K562 (cell line): ENCODE results near the gene PSMD8. TPM values are rescaled to one million over a fixed set of nuclear protein-coding genes. Genes with fewer than 3 reads are reported as not detected.

ENCODE experiments used
- CC2D1A ChIP-seq: fragments of 450-650 bp; IDR thresholded peaks from 2 replicates; pipeline ENCODE4 v1.6.1; 2017; ENCODE audit warnings: mild to moderate bottlenecking
- CLOCK ChIP-seq: fragments of 250-450 bp; sonication (Bioruptor Pico); IDR thresholded peaks from 2 replicates; pipeline ENCODE4 v1.4.0; 2020; ENCODE audit warnings: mild to moderate bottlenecking, moderate library complexity, borderline replicate concordance
- CREB3L1 ChIP-seq: fragments of 450-650 bp; IDR thresholded peaks from 2 replicates; pipeline ENCODE4 v1.6.1; 2014; ENCODE audit warnings: low read depth, mild to moderate bottlenecking, moderate library complexity, borderline replicate concordance
- E2F6 ChIP-seq, 2 experiments: IDR thresholded peaks; 2 replicates each; pipeline ENCODE4 v1.6.1; 2011; ENCODE audit warnings: borderline replicate concordance in 1 of 2, control low read depth in 1 of 2, low read depth in 1 of 2, low read length in 1 of 2, mild to moderate bottlenecking in 1 of 2, mixed read lengths in 1 of 2, moderate library complexity in 1 of 2; ENCODE audit not compliant: insufficient read depth in 1 of 2, insufficient read length in 1 of 2, poor library complexity in 1 of 2, severe bottlenecking in 1 of 2; ENCODE audit errors: extremely low read depth in 1 of 2
- EHMT2 ChIP-seq: fragments of 450-650 bp; IDR thresholded peaks from 2 replicates; pipeline ENCODE4 v1.6.1; 2018; ENCODE audit warnings: antibody characterized with exemption
- FOSL1 ChIP-seq: fragments of 200-800 bp; sonication (Bioruptor generic); conservative IDR thresholded peaks from 2 replicates; pipeline ENCODE4 v1.6.1; 2016; ENCODE audit warnings: missing genetic modification characterization, missing compliant biosample characterization
- GABPA ChIP-seq: fragments of 200-800 bp; sonication (Bioruptor generic); conservative IDR thresholded peaks from 2 replicates; pipeline ENCODE4 v1.6.1; 2016; ENCODE audit warnings: low read depth, missing genetic modification characterization, missing compliant biosample characterization
- HNRNPH1 ChIP-seq: fragments of 200-400 bp; formaldehyde crosslinking; optimal IDR thresholded peaks from 2 replicates; pipeline ENCODE3; 2017; ENCODE audit warnings: low read depth, mild to moderate bottlenecking, low read length, moderate library complexity
- KDM4B ChIP-seq, 2 experiments: fragments of 450-650 bp in 1 of 2; sonication (generic) in 1 of 2; IDR thresholded peaks; 2 replicates each; pipeline ENCODE4 v1.6.1; 2016 to 2017; ENCODE audit warnings: borderline replicate concordance in 2 of 2, antibody characterized with exemption in 1 of 2, low read depth in 1 of 2, mild to moderate bottlenecking in 1 of 2
- KLF13 ChIP-seq: fragments of 450-650 bp; IDR thresholded peaks from 2 replicates; pipeline ENCODE4 v1.6.1; 2016; ENCODE audit warnings: missing genetic modification characterization, low read depth, mild to moderate bottlenecking, missing compliant biosample characterization, moderate library complexity, borderline replicate concordance
- POLR2B ChIP-seq: fragments of 450-650 bp; IDR thresholded peaks from 2 replicates; pipeline ENCODE4 v1.6.1; 2018; ENCODE audit warnings: low read depth; ENCODE audit not compliant: partially characterized antibody
- RB1 ChIP-seq: fragments of 450-650 bp; IDR thresholded peaks from 2 replicates; pipeline ENCODE4 v1.6.1; 2017; ENCODE audit warnings: low read depth, mild to moderate bottlenecking
- RBFOX2 ChIP-seq: fragments of 200-400 bp; formaldehyde crosslinking; IDR thresholded peaks from 2 replicates; pipeline ENCODE4 v1.6.1; 2017; ENCODE audit warnings: low read depth, mild to moderate bottlenecking, low read length, moderate library complexity
- SAP30 ChIP-seq: fragments of 200-600 bp; sonication (generic); IDR thresholded peaks from 2 replicates; pipeline ENCODE4 v1.6.1; 2012; ENCODE audit warnings: borderline replicate concordance, low read depth, mild to moderate bottlenecking, moderate library complexity, low read length, control low read depth, inconsistent platforms; ENCODE audit not compliant: insufficient read depth, poor library complexity, severe bottlenecking
- SREBF2 ChIP-seq: sonication (generic); formaldehyde crosslinking; IDR thresholded peaks from 2 replicates; pipeline ENCODE4 v1.4.0; 2020; ENCODE audit warnings: mild to moderate bottlenecking, missing genetic modification reagents
- SUPT5H ChIP-seq: fragments of 450-650 bp; IDR thresholded peaks from 2 replicates; pipeline ENCODE4 v1.6.1; 2016
- ZNF384 ChIP-seq: IDR thresholded peaks from 2 replicates; pipeline ENCODE4 v1.6.1; 2012; ENCODE audit warnings: low read depth, low read length, improper control_type of control experiment
- ZNF431 ChIP-seq: sonication (generic); formaldehyde crosslinking; IDR thresholded peaks from 2 replicates; pipeline ENCODE4 v1.8.0; 2022; ENCODE audit warnings: mild to moderate bottlenecking, missing genetic modification reagents
- polyA plus RNA-seq, 8 experiments: library from polyadenylated mRNA; depleted of rRNA in 4 of 8; stranded (reverse) in 5 of 8; unstranded in 3 of 8; fragments of >200 nt; fragmentation: Nextera tagmentation in 2 of 8; fragmentation: Illumina TruSeq in 1 of 8; extraction: Ambion mirVana in 2 of 8; extraction: Trizol in 1 of 8; gene quantifications; 2 replicates each; pipeline versions ENCODE4 v1.2.1 to v1.2.3, GENCODE V29; 2011 to 2014; ENCODE audit warnings: inconsistent platforms in 1 of 8, missing spikeins in 1 of 8
- total RNA-seq, 7 experiments: library from RNA; depleted of rRNA in 6 of 7; stranded (reverse); fragments of >200 nt in 6 of 7; fragmentation: Illumina TruSeq in 2 of 7; extraction: Trizol in 2 of 7; gene quantifications; 2 replicates each; pipeline versions ENCODE4 v1.2.1 to v1.2.3, GENCODE V29; 2011 to 2021; ENCODE audit warnings: low replicate concordance in 1 of 7

Gene PSMD8
- total and polyA plus RNA-seq, 9 of the 15 experiments (the other 6 are each of a cell fraction or from before 2014, with no cell fraction given): 130 to 583 (median 315) TPM

- TF ChIP-seq CREB3L1 (no peak), HNRNPH1 (no peak), SAP30 (peak; percentile 54), ZNF431 (CRISPR knock-in tag) (0 out of 2 replicates have a peak, but pooled peaks have one; percentile 41), CLOCK (no peak), GABPA (tag) (peak; percentile 44; the same call in 1 of the 2 replicates), SUPT5H (0 out of 2 replicates have a peak, but pooled peaks have one; percentile 26), E2F6 (IDR thresholded peaks at IDR 0.05; ENCODE audit: borderline replicate concordance in 1 of 2, extremely low read depth in 1 of 2, insufficient read depth in 1 of 2, insufficient read length in 1 of 2, low read depth in 1 of 2, low read length in 1 of 2, poor library complexity in 1 of 2, severe bottlenecking in 1 of 2) (peak in 1 of 2 experiments; percentile 43), ZNF384 (0 out of 2 replicates have a peak, but pooled peaks have one; percentile 19), SREBF2 (CRISPR knock-in tag) (no peak), POLR2B (no peak), FOSL1 (tag) (no peak), KDM4B (IDR thresholded peaks at IDR 0.05; ENCODE audit: borderline replicate concordance in 2 of 2, low read depth in 1 of 2) (0 out of 4 replicates have a peak, but pooled peaks of 1 of the 2 experiments have one; percentile 18), KLF13 (0 out of 2 replicates have a peak, but pooled peaks have one; percentile 20), RBFOX2 (peak; percentile 66), EHMT2 (no peak), CC2D1A (peak; percentile 48; the same call in 1 of the 2 replicates), RB1 (peak; percentile 17; the same call in 1 of the 2 replicates)
These were observed 12.1 kb upstream of the PSMD8 start (continued) for GRCh38 chr19:38362076-38362945.
